ENCODE data around the gene CACNA2D4.

CACNA2D4 gene

DNA sequence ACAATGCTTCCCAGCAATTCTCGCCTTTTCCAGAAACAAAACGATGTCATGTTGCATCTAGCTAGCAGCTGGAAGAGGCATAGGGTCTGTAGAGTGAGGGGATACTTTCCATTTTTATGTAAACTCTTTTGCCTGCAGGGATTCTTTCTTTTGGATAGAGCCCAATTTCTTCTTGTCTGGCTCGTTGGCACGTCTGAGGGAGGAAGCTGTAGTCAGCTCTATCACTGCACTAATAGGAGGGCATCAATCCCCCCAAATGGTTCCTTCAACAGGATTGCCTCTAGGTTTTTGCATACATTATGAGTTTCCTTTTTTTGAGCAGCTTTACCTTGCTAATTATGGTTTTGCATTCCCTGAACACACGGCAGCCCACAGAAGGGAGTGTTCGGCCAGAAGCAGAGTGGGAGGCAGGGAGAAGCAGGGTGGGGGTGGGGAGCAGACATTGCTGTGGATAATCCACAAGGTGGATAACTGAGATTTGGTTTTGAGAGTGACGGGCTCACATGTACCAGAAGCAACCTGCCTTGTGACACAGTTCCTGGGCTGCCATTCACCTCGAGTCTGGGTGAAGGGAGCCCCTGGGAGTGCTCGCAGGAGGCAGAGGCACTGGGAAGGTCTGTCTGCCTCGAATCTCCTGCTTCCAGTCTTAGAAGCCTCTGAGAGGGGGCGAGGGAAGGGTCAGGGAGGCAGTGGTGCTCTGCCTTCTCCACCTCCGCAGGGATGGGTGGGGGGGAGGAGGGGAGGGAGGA is 73.6 kb downstream of the CACNA2D4 start:
- no peak for DNase-seq

DNA sequence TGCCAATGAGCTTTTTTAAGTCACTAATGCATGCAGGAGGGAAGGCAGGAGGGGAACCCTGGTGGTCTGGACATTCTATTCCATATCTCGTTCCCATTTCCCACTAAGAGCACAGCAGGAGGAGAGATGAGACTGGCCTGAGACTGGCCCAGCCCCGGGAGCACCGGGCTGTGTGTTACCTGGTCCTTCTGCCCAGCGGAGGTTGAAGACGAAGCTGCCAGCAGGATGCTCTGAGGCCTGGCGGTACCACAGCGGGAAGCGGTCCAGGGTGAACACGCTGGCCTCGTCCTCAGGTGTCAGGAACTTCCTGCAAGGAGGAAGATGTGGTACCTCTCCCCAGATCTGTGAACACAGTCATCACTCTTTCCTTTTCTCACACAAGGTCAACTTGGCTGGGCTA is 74.2 kb downstream of the CACNA2D4 start:
- DNase-seq: no peak

DNA sequence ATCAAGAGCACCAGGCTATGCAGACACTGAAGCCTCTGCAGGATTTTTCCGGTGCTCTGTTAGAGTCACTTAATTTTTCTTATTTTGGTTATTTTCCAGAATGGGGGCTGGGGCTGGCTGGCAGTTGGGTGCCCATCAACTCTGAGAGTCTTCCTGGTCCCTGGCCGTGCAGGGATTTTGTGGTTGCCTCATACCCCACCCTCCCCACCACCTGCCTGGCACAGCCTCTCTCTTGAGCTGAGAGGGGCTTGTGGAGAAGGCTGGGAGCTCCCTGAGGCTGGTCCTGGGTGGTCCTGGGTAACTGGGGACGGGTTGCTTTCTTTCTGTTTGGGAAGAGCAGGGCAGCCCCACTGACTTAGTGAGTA is 74.8 kb downstream of the CACNA2D4 start:
- DNase-seq: no peak

DNA sequence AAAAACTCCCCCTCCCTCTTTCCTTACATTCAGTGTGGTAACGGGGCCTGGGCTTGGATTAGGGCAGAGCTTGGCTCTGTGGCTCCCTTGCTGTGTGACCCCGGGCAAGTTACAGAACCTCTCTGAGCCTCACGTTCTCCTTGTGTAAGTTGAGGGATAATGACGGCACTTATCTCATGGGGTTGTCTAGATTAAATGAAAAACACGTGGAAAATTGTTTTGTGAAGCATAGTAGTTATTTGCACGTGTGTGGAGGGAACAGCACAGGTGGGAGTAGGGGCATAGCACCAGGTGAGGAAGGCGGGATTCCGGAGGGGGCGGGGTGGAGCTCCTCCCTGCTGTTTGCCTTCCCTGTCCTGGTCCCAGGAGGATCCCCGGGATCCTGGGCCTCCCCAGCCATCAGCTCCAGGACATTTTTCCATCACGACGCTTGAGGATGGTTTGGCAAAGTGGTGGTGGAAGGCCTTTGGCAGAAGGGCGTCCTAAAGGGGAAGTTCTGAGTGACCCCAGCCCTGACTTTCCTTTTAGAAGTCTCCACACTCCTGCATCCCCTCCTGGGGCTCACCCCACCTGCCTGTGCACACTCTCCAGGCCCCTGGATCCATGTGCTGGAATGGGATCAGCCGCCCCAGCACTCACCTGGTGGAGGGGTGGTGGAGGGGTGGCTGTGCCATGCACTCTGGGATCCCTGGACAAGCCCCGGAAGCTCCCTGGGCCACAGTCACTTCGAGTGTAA is 75.4 kb downstream of the CACNA2D4 start:
- DNase-seq: no peak

DNA sequence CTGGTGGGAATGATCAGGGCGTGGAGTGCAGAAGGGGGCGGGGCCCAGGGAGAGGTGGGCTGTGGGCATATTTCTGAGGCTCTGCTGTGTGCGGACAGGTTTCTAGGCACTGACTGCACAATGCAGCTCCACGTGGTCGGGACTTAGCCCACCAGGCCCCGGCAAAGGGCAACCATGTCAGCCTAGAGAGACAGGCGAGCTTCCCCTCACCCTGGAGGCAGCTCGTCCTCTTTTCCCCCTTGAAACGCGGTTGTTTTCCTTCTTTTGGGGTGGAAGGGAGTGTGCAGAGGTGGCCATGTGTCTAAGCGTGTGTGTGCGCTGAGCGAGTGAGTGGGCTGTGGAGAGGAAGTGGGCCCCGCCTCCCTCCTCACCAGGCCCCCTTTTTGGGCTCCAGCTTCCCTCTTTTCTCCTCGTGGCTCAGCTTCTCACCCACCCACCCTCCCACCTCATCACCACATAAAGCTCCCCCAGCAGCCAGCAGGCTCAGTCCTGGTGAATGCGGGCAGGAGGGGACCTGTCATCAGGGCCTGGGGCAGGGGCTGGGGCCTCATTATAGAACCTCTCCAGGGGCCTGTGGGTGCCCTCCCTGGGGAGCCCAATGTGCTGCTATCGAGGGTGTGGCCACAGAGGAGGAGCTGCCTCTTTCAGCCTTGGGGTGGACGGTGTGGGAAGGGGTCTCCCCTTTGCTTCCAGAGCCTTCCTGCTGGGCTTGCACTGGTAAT is 76.1 kb downstream of the CACNA2D4 start:
- DNase-seq: no peak

DNA sequence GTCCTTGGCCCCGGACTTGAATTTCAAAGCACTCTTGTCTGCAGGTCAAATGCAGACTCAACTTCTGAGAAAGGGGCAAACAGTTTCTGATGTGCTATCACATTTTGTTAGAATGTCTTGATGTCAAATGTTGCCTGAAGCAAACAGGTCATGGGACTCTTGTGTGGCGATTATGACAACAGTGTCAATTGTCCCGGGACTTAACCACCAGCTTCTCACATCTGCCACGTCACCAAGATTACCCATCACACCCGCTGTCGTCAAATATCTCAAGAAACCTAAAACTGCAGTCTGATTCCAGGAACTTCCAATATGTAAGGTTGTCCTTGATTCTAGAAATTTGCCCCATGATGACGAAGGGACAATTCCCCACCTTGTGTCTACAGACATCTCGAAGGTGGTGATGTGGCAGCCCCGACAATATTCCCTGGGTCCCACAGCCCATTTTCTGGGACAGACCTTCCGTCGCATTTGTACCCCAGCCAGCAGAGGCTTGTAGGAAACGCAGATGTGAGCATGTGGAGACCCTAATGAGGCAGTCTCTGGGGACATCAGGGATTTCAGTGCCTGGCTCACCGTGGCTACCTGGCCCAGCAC is 76.8 kb downstream of the CACNA2D4 start:
- DNase-seq: no peak

DNA sequence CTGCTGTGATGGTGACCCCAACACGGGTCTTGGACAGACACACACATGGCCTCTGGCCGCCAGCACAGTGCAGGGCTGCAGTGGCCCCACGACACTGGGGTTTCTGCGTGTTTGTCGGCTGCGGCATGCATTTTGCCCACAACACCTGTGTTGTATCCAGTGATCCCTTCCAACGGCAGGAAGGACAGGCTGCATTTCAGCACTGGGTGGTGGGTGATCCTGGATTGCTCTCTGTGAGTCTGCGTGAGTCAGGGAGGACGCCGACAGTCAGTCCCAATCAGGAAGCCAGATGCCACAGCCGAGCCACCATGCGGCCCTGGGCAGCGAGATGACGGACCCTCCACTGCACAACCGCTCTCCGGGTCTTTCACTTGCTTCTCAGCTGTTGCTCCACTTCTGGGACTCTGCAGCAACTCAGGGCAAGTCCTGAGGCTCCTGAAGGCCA is 77.4 kb downstream of the CACNA2D4 start:
- no peak for DNase-seq

DNA sequence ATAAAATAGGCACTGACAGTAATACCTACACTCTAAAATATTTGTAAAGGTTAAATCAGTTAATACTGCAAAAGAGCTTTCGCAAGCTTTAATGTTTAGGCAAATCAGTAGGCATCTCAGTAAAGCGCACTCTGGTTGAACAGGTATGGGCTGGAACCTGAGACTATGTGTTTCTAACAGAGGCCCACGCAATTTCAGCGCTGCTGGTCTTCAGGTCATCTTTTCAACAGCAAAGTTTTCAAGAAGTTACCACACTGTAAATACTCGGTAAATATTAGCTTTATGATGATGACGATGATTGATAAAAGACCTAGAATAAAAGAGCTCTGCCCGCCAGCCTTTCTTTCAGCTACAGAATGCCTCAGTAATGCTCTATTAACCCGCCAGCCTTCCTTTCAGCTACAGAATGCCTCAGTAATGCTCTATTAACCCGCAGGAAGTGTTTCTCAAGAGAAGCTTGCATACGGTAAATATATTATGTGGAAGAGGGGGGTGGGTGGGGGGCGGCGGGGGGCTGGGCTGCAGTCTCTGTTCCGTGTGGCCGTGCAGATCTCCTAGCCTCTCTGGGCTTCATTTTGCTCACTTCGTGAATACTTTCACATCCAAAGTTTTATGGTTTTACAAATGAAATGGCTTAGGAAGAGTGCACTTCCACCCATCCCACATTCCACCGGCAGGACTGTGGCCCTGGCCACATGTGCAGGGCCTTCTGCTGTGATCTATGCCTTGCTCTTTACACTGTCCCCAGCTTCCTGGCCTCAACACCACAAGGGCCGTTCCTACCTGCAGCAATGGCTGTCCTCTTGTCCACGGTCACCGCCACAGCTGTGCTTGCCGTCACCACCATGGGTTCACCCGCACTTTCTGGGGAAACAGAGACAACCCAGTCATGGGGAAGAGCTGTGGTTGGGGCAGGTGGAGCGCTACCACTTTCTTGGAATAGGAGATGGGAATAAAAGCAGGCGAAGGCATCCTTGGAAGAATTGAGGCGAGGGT is 78.2 kb downstream of the CACNA2D4 start:
- DNase-seq: no peak

DNA sequence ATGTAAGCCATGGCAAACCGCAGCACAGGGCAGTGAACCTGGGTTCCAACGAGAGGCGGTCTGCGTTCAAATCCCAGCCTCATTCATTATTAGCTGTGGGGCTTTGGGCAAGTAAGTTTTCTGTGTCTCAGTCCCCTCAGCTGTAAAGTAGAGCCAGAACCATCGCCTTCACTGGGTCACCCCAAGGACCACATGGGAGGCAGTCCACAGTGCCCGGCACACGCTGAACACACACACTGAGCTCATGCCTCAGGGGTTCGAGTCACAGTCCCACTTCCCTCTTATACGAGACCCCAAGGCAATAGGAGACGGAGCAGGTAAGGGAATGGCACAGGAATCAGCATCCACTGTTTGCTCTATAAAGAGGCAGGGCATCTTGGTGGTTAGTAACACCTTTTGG is 79.0 kb downstream of the CACNA2D4 start:
- DNase-seq: no peak

DNA sequence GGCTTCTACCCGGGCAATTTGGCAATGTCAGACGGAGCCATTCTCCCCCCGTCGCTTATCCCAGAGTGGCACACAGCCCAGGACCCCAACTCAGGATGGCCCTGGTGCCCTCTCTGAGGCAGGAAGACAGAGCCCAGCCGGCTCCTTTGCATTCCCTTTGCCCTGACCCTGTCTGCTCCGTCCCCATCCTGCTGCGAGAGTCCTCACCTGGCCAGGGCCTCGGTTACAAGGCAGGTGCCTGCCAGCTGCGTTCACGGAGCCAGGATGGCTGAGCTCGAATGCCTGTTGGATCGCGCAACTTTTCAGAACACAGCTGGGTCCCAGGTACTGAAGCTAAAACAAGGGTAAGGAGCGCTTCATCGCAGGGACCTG is 79.5 kb downstream of the CACNA2D4 start:
- DNase-seq: no peak

DNA sequence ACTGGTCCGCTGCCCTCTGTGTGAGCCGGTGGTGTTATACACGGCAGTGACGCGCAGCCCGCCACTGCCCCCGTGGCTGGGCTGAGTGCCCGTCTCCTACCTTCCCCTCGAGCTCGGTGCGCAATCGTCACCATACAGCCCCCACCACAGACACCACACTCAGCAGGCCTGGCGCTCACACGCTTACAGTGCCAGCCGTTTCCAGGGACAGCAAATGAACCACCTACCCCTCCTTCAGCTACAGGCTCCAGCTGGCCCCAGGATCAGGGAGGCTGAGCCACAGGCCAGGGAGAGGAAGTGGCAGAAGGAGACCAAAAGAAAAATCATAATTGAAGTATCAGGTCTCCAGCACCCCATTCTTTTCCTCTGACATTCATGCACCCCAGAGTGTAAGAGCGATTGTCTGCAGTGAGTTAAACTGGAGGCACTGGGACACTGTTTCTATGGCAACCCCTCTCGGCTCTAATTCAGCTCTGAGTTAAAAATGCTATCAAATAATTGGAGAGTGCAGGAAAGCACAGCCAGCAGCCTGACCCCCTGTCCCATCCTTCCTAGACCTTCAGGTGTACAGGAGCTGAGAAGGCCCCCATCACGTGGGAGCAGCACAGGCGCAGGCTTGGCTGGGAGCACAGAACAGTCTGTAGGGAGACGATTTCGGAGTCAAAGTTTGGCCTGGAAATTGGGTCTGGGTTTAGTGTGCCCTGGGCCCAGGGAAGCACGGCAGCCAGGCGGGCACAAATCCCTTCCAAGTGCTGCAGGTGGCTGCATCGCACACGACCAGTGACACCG is 80.1 kb downstream of the CACNA2D4 start:
- no peak for DNase-seq

DNA sequence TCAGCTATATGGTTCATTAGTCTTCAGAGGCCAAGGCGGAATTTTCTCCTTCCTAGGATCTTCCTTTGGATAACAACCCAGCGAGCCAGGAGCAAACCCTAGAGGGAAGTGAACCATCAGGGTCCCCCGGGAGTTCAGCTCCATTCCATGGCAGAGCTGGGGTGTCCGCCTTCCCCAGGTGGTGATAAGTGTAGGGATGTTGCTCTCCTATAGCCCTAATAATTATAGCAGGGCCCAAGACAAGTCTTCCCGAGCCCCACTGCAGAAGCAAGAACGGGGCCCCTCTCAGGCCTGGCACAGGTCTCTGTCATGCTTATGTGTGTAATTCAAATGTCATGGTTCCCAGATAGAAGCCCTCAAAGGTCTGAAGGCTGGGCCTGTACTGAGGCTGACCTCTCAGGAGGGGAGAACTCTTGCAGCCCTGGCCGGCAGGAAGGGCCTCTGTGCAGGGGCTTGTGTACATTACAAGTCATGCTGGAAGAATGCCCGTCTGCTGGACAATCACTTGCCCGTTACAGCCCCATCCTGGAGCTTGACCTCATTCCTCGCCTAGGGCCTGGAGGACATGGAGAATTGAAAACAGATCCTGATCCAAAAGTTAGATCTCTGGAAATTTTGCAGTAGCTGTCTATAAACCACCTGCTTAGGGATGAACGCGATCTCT is 80.8 kb downstream of the CACNA2D4 start:
- no peak for DNase-seq

DNA sequence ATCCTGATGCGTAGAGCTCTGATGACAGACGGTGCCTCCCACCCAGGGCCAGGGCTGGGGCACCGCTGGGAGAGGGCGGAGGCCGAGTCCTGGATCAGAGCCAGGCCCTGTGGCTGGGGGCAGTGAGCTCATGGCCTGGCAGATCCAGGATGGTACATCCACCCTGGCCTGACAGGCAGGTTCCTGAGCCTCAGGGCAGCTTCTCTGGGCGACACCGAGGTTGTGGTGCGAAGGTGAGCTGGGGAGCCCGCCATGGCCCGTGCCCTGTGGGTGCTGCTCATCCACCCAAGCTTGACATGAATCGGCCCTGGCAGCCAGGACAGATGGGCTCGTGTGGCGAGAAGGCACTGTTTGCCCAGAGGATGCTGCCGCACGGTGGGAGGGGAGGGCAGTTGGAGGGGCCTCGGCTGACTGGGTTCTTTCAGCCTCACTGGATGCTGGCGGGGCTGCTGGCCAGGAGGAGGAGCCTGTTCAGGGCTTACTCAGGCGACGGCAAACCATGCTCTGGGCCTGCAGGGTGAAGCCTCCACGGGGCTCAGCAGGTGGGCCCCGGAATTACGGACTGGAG is 81.5 kb downstream of the CACNA2D4 start:
- no peak for DNase-seq

DNA sequence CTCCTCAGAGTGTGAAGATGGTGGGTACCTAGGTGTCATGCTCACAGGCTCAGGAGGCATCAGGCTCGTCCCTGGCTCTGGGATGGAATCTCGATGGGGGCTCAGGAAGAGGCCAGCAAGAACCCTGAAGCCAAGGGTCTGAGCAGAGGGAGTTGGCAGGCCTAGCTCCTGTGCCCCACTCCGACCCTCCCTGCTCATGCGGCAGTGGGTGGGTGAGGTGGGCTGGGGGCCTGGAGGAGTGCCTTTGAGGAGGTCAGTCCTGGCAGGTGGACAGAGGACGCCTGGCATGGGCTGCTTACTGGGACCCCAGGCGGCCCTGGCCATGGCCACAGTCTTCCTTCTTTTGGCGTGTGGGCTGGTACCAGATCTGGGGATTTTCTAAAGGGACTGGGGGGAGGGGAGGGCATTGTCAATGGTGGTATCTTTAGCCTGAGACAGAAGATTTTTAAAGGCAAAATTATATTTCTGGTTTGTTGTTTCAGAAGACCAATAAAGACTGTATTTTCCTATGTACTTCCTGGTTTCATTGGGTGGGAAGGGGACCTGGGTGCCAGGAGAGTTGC is 82.1 kb downstream of the CACNA2D4 start:
- DNase-seq: no peak

DNA sequence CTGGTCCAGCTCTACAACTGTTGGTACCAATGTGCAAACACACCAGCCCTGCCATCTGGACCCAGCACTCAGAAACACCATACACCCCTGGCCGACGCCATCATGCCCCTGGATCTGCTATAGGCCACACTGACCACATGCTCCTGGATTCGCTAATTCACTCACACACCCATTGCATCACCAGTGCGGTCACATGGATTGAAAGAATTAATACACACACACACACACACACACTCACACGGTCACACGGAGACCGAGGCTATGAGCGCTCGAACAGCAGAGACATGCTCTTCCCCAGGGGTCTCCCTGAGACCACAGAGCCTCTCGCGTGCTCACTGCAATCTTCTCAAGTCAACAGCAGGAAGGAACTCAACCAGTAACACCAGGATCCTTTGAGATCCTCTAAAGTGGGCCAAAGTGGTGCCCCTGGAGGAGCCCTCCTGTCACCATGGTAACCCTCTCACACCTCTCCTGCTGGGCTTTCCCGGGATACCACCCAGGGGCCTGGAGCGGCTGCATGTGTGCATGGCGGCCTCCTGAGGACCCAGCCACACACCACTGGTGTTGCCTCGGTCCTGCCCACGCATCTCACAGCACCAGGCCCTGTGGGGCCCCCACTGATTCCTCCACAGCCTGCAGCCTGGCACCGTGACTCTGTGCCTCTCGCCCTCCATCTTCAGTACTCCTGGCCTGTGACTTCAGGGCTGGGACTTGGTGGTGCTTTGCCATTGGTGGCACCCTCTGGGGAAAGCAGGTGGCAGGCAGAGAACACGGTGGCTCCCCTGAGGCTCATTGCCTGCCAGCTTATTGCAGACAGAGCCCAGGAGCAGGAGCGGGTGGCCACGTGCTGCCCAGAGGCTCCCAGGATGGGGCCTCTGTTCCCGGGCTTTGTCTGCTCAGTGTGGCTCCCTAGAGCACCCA is 83.0 kb downstream of the CACNA2D4 start:
- no peak for DNase-seq

DNA sequence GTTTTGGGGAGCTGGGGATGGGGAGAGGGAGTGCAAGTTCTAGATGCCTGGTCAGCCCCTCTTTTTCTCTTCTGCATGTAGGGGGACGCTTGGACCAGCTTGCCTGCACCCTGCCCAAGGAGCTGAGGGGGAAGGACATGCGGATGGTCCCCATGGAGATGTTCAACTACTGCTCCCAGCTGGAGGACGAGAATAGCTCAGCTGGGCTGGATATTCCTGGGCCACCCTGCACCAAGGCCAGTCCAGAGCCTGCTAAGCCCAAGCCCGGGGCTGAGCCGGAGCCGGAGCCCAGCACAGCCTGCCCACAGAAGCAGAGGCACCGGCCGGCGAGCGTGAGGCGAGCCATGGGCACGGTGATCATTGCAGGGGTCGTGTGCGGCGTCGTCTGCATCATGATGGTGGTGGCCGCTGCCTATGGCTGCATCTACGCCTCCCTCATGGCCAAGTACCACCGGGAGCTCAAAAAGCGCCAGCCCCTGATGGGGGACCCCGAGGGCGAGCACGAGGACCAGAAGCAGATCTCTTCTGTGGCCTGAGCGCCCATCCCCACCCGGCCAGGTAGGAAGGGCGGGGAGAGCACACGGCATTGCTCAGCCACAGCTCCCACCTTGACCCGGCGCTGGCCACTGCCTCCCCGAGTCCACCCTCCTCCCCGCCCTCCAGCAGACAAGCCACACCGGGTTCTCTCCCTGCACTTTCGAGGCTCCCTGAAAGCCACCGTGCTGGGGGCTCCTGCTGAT is 84.1 kb downstream of the CACNA2D4 start:
- DNase-seq: no peak

DNA sequence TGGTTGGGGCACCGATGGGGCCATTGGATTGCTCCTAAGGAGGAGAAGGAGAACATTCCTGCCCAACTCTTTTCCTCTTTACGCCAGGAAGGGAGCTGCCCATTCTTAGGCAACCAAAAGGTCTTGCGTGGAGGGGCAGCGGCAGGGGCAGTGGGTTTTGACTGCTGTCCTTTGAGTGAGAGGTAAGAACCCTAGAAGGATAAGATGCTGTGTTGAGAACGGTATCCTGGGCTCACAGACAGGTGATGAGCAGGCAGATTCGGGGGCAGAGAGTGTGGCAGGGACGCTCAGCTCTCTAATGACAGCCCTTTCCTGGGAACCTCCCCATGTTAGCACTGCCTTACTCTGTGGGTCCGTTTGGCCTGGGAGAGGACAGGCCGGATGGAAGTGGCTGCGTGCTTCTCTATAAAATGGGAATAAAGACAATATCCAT is 84.8 kb downstream of the CACNA2D4 start:
- DNase-seq: no peak
